ENCODE measurements around the gene RALBP1. TPM values are rescaled to one million over a fixed set of nuclear protein-coding genes. Genes with fewer than 3 reads are reported as not detected.

Gene RALBP1
- total RNA-seq, 3 donors from 2014 or later, result 51.1 to 80.3 (median 51.1) TPM

- Histone ChIP-seq H3K4me1 (ENCODE audit: low read depth) (no peaks in the 10 kb centered on the region), H3K4me3 (no peak overlapping the region), H3K9me3 (no peaks in the 10 kb centered on the region), H3K36me3 (ENCODE audit: low read depth) (no peaks in the 10 kb centered on the region)
- intact Hi-C loops (cut with DNase I, micrococcal nuclease), result no loop called here
- ATAC-seq, result no peak
- TF ChIP-seq CTCF (IDR thresholded peaks at IDR 0.05), result no peak
- DNase-seq, result no peak
Observed at GRCh38 chr18:9519399-9519798, 44.1 kb downstream of the RALBP1 start.

GRCh38 chr18:9520666-9521065, 45.4 kb downstream of the RALBP1 start:
- no peak for TF ChIP-seq CTCF (IDR thresholded peaks at IDR 0.05)
- intact Hi-C loops (cut with DNase I, micrococcal nuclease), result no loop called here
- ATAC-seq, result no peak
- no peaks in the 10 kb centered on the region for H3K9me3 ChIP-seq
- H3K4me3 ChIP-seq, result no peak overlapping the region
- H3K4me1 ChIP-seq (ENCODE audit: low read depth), result no peaks in the 10 kb centered on the region
- H3K36me3 ChIP-seq (ENCODE audit: low read depth), result no peaks in the 10 kb centered on the region
- no peak for DNase-seq

DNA sequence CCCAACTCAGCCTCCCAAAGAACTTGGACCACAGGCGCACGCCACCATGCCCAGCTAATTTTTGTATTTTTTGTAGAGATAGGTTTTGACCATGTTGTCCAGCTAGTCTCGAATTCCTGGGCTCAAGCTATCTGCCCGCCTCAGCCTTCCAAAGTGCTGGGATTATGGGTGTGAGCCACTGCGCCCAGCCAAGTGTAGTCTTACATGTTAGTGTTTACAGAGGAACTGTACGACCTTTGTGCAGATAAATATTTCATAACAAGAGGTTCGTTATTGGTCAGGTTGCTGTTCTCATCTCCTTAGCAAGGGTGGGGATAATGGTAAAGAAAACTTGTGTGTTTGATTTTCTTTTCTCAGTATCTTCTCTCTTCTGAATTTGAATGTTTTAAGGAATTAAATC, 46.5 kb downstream of the RALBP1 start:
- ATAC-seq (peak; percentile 83), DNase-seq (peak in 2 of 3 donors; percentile 48 to 54)
- Histone ChIP-seq H3K9me3 (no peaks in the 10 kb centered on the region), H3K4me1 (ENCODE audit: low read depth) (no peaks in the 10 kb centered on the region), H3K4me3 (no peak overlapping the region), H3K36me3 (ENCODE audit: low read depth) (no peaks in the 10 kb centered on the region)
- no peak for TF ChIP-seq CTCF (IDR thresholded peaks at IDR 0.05)
- intact Hi-C loops (cut with DNase I, micrococcal nuclease), result no loop called here

DNA sequence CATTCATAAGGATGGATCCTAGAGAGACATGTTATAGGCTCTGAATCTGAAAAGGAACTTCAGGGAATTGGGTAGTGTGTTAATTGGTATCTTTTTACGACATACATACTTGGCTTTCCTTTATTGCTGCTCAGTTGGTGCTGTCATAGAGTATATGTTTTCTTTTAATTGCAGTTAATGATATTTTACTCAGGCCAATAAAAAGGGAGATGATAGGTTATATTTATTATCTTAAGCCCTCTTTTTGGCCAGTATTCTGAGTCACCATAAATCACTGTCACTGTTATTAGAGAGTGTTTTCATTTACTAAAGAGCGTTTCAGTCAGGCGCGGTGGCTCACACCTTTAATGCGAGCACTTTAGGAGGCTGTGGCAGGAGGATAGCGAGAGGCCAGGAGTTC, 47.6 kb downstream of the RALBP1 start:
- Histone ChIP-seq H3K9me3 (no peaks in the 10 kb centered on the region), H3K4me1 (ENCODE audit: low read depth) (no peaks in the 10 kb centered on the region), H3K36me3 (ENCODE audit: low read depth) (no peaks in the 10 kb centered on the region), H3K4me3 (no peak overlapping the region)
- DNase-seq (no peak), ATAC-seq (no peak)
- no peak for TF ChIP-seq CTCF (IDR thresholded peaks at IDR 0.05)
- intact Hi-C loops (cut with DNase I, micrococcal nuclease), result no loop called here

- TF ChIP-seq CTCF (IDR thresholded peaks at IDR 0.05), result no peak
- Histone ChIP-seq H3K9me3 (no peaks in the 10 kb centered on the region), H3K4me1 (ENCODE audit: low read depth) (no peaks in the 10 kb centered on the region), H3K4me3 (no peak overlapping the region), H3K36me3 (ENCODE audit: low read depth) (no peaks in the 10 kb centered on the region)
- DNase-seq (no peak), ATAC-seq (no peak)
- intact Hi-C loops (cut with DNase I, micrococcal nuclease), result no loop called here
Observed at GRCh38 chr18:9526458-9526857, 51.1 kb downstream of the RALBP1 start.

All from mucosa of descending colon (tissue), 3 donors.